GM18858 (cell line): Measurements from ENCODE around the gene ISLR.

Experiments used
- ATAC-seq: cut with Tn5 transposase; IDR thresholded peaks from one replicate; pipeline ENCODE4 v1.9.1; 2021; ENCODE audit not compliant: unreplicated experiment

Gene ISLR

GRCh38 chr15:74209997-74210671 lies 36.6 kb downstream of the ISLR start:
- ATAC-seq, result no peak

- no peak for ATAC-seq
Measured at GRCh38 chr15:74210729-74211128, 37.2 kb downstream of the ISLR start.

GRCh38 chr15:74211656-74212055 lies 38.1 kb downstream of the ISLR start:
- ATAC-seq, result no peak

- no peak for ATAC-seq
Measured at GRCh38 chr15:74212494-74212893, 39.0 kb downstream of the ISLR start.

GRCh38 chr15:74213858-74214284 lies 40.4 kb downstream of the ISLR start:
- ATAC-seq, result no peak

- ATAC-seq, result no peak
Measured at GRCh38 chr15:74214324-74215021, 41.0 kb downstream of the ISLR start.

GRCh38 chr15:74215958-74216357 lies 42.4 kb downstream of the ISLR start:
- ATAC-seq, result no peak

- ATAC-seq, result no peak
Measured at GRCh38 chr15:74216949-74217348, 43.4 kb downstream of the ISLR start.

- ATAC-seq, result no peak
Measured at GRCh38 chr15:74217907-74218885, 44.7 kb downstream of the ISLR start.

- no peak for ATAC-seq
Measured at GRCh38 chr15:74220475-74221248, 47.2 kb downstream of the ISLR start.

- ATAC-seq, result no peak
Measured at GRCh38 chr15:74221399-74222239, 48.1 kb downstream of the ISLR start.

- no peak for ATAC-seq
Measured at GRCh38 chr15:74222240-74223119, 49.0 kb downstream of the ISLR start.

- no peak for ATAC-seq
Measured at GRCh38 chr15:74225928-74226327, 52.4 kb downstream of the ISLR start.
